A673 (cell line): Measurements from ENCODE around the gene PIGH. TPM values are rescaled to one million over a fixed set of nuclear protein-coding genes. Genes with fewer than 3 reads are reported as not detected.
"Not testable (repeated sequence)": the region's sequence is repeated elsewhere in the genome, so short reads cannot be mapped to it uniquely, and the experiment has no call there.

Experiments used
- BruUV-seq: library from RNA; stranded (reverse); fragments of 400-500 nt; replicated peaks from 2 replicates; lab custom pipeline; 2021; lab: Mats Ljungman, UMichigan
- CTCF ChIA-PET: fragments of 300-600 bp; sonication (Branson Sonifier 250); formaldehyde crosslinking; loops from one replicate; lab custom pipeline; 2022; ENCODE audit warnings: antibody characterized with exemption; lab: Charles Lee
- POLR2A ChIA-PET: fragments of 300-600 bp; sonication (Branson Sonifier 250); formaldehyde crosslinking; loops from one replicate; lab custom pipeline; 2022; ENCODE audit warnings: antibody characterized with exemption; ENCODE audit not compliant: low non-redundant PET; lab: Charles Lee
- DNase-seq: peaks from one replicate; pipeline ENCODE4 v3.0.0-alpha.2; 2015; ENCODE audit warnings: low spot score
- H3K27ac ChIP-seq: fragments of 200-600 bp; sonication (generic); 2 replicates; pipeline ENCODE4 v1.5.1; 2016; ENCODE audit warnings: mixed run types, low read depth, mild to moderate bottlenecking, mixed read lengths, antibody characterized with exemption, low read length; ENCODE audit not compliant: poor library complexity, severe bottlenecking
- H3K27me3 ChIP-seq: fragments of 200-600 bp; sonication (generic); replicated peaks from 2 replicates; pipeline ENCODE4 v1.6.1; 2017; ENCODE audit warnings: mixed run types, low read depth, mild to moderate bottlenecking, mixed read lengths, antibody characterized with exemption, low read length; ENCODE audit not compliant: insufficient read depth, poor library complexity
- H3K36me3 ChIP-seq: fragments of 200-600 bp; sonication (generic); 2 replicates; pipeline ENCODE4 v1.6.1; 2016; ENCODE audit warnings: mixed run types, mild to moderate bottlenecking, mixed read lengths, antibody characterized with exemption, low read length; ENCODE audit not compliant: insufficient read depth, poor library complexity, severe bottlenecking
- H3K4me1 ChIP-seq: fragments of 200-600 bp; sonication (generic); 2 replicates; pipeline ENCODE4 v1.6.1; 2017; ENCODE audit warnings: mixed run types, mild to moderate bottlenecking, mixed read lengths, antibody characterized with exemption, low read length; ENCODE audit not compliant: insufficient read depth, poor library complexity, severe bottlenecking
- H3K4me3 ChIP-seq: fragments of 200-600 bp; sonication (generic); 2 replicates; pipeline ENCODE4 v1.5.1; 2016; ENCODE audit warnings: low read depth, mixed run types, mild to moderate bottlenecking, mixed read lengths, low read length; ENCODE audit not compliant: poor library complexity, severe bottlenecking
- H3K9me3 ChIP-seq: fragments of 200-600 bp; sonication (generic); 2 replicates; pipeline ENCODE4 v1.6.1; 2016; ENCODE audit warnings: mixed run types, low read depth, mild to moderate bottlenecking, mixed read lengths, antibody characterized with exemption, low read length; ENCODE audit not compliant: poor library complexity, severe bottlenecking
- CTCF ChIP-seq: fragments of 300-800, 200-600 bp; sonication (generic); conservative IDR thresholded peaks from 2 replicates; pipeline ENCODE4 v1.5.1; 2017; ENCODE audit warnings: low read depth, mild to moderate bottlenecking, antibody characterized with exemption, low read length, moderate library complexity, mixed read lengths
- EZH2 ChIP-seq: fragments of 200-600 bp; sonication (generic); IDR thresholded peaks from 2 replicates; pipeline ENCODE4 v1.6.1; 2017; ENCODE audit warnings: borderline replicate concordance, low read depth, mild to moderate bottlenecking, mixed read lengths, antibody characterized with exemption, low read length; ENCODE audit not compliant: poor library complexity, severe bottlenecking
- intact Hi-C: fragments of 100-400 bp; cut with micrococcal nuclease; formaldehyde crosslinking; loops from one replicate; pipeline ENCODE4 v1.10.0; 2022; ENCODE audit not compliant: unreplicated experiment
- total RNA-seq: library from RNA; stranded (reverse); gene quantifications from 2 replicates; pipeline ENCODE4 v1.2.3, GENCODE V29; 2021

PIGH gene
- total RNA-seq, 1 experiment from 2014 or later, result 25.7 TPM

- H3K4me3 ChIP-seq, result no peak overlapping the region
- no peaks in the 10 kb centered on the region for H3K9me3 ChIP-seq
- no peak overlapping the region for H3K27ac ChIP-seq
- no peaks in the 10 kb centered on the region for H3K27me3 ChIP-seq
- intact Hi-C loops, result no loop called here
- TF ChIP-seq CTCF, result no peak
- TF ChIP-seq EZH2, result no peak
- H3K4me1 ChIP-seq, result no peaks in the 10 kb centered on the region
- no peaks in the 10 kb centered on the region for H3K36me3 ChIP-seq
- BruUV-seq, result no TSS peak
- DNase-seq, result no peak
- ChIA-PET CTCF (no interaction called here), POLR2A (no interaction called here)
Observed at GRCh38 chr14:67547224-67547780, 52.8 kb downstream of the PIGH start.

- no peak overlapping the region for H3K4me3 ChIP-seq
- H3K9me3 ChIP-seq, result no peaks in the 10 kb centered on the region
- intact Hi-C loops, result no loop called here
- DNase-seq, result no peak
- H3K4me1 ChIP-seq, result no peaks in the 10 kb centered on the region
- H3K36me3 ChIP-seq, result no peaks in the 10 kb centered on the region
- CTCF ChIA-PET, result no interaction called here
- BruUV-seq, result no TSS peak
- POLR2A ChIA-PET, result no interaction called here
- H3K27me3 ChIP-seq, result no peaks in the 10 kb centered on the region
- no peak overlapping the region for H3K27ac ChIP-seq
- no peak for TF ChIP-seq CTCF
- no peak for TF ChIP-seq EZH2
Observed at GRCh38 chr14:67544590-67544989, 55.5 kb downstream of the PIGH start.

GRCh38 chr14:67542620-67543019 lies 57.4 kb downstream of the PIGH start:
- H3K36me3 ChIP-seq, BruUV-seq, H3K27me3 ChIP-seq, H3K9me3 ChIP-seq, CTCF ChIA-PET, POLR2A ChIA-PET, H3K4me3 ChIP-seq, H3K4me1 ChIP-seq, DNase-seq, H3K27ac ChIP-seq, intact Hi-C loops: not testable (repeated sequence)
